ENCODE data around the gene WWOX. TPM values are rescaled to one million over a fixed set of nuclear protein-coding genes. Genes with fewer than 3 reads are reported as not detected.

The WWOX gene
- polyA plus RNA-seq, 2 of the 4 experiments (the other 2 are of a cell fraction): 16.0 to 17.2 TPM

DNA sequence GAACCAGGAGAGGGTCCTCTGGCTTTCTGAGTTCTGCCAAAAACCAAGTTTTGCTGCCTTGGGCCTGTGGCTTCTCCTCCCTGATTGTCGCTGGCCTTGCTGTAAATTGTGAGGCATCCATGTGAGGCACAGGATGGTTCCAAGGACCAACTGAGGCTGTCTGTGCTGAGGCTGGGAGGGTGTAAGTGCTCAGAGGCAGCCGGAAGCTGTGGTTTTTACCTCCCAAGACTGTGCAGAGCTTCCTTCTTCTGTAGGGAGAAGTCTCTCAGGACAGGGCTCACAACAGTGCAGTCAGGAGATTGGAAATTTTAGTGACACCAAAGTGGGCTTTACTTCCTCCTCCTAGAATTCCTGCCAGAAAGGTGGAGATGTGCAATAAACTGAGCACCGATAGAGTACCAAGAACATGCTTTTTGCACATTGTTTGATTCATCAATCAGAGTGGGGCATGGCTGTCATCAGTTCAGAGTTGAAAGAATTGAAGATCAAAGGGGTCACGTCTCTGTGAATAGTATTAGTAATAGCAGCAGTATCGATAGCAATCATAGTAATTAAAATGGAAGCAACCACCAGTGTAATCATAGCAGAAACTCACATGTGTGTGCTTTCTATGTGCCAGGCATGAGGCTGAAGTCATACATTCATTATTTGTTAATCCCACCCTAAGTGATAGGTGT lies 467.1 kb downstream of the WWOX start:
- WGBS (ENCODE audit: missing lambda C conversion rate): 73% methylated on average over 5 of the region's 5 CpGs
- no peak overlapping the region for H3K4me3 ChIP-seq
- ATAC-seq (no peak), DNase-seq (ENCODE audit: low read depth in 1 of 2, low spot score in 1 of 2) (no peak), FAIRE-seq (no peak)
- TF ChIP-seq RNF2 (IDR thresholded peaks at IDR 0.05; ENCODE audit: borderline replicate concordance, low read depth) (no peak), ZC3H11A (IDR thresholded peaks at IDR 0.05) (no peak), RCOR1 (IDR thresholded peaks at IDR 0.05; ENCODE audit: low read depth, low read length) (no peak), TFCP2L1 (CRISPR knock-in tag; IDR thresholded peaks at IDR 0.05) (no peak), HDAC2 (IDR thresholded peaks at IDR 0.05) (no peak), NPAS2 (CRISPR knock-in tag; IDR thresholded peaks at IDR 0.05; ENCODE audit: borderline replicate concordance) (no peak), HOXA7 (CRISPR knock-in tag; IDR thresholded peaks at IDR 0.05) (no peak), JUN (IDR thresholded peaks at IDR 0.05) (no peak), ZNF302 (CRISPR knock-in tag; IDR thresholded peaks at IDR 0.05) (no peak), SREBF2 (IDR thresholded peaks at IDR 0.05) (no peak), POLR2AphosphoS2 (conservative IDR thresholded peaks at IDR 0.05; ENCODE audit: low read length) (no peak), ZFP36 (IDR thresholded peaks at IDR 0.05; ENCODE audit: borderline replicate concordance, partially characterized antibody) (no peak), FOXS1 (CRISPR knock-in tag; IDR thresholded peaks at IDR 0.05) (no peak), HEYL (CRISPR knock-in tag; IDR thresholded peaks at IDR 0.05) (no peak), PHF8 (IDR thresholded peaks at IDR 0.05; ENCODE audit: borderline replicate concordance, low read depth) (no peak)
- TF ChIP-seq, protein P1, sequence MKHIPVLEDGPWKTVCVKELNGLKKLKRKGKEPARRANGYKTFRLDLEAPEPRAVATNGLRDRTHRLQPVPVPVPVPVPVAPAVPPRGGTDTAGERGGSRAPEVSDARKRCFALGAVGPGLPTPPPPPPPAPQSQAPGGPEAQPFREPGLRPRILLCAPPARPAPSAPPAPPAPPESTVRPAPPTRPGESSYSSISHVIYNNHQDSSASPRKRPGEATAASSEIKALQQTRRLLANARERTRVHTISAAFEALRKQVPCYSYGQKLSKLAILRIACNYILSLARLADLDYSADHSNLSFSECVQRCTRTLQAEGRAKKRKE (CRISPR knock-in tag; IDR thresholded peaks at IDR 0.05; ENCODE audit: low read depth): no peak
- TF ChIP-seq, protein P2, sequence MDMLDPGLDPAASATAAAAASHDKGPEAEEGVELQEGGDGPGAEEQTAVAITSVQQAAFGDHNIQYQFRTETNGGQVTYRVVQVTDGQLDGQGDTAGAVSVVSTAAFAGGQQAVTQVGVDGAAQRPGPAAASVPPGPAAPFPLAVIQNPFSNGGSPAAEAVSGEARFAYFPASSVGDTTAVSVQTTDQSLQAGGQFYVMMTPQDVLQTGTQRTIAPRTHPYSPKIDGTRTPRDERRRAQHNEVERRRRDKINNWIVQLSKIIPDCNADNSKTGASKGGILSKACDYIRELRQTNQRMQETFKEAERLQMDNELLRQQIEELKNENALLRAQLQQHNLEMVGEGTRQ (IDR thresholded peaks at IDR 0.05): no peak
- H3K4me1 ChIP-seq: no peaks in the 10 kb centered on the region
- POLR2A ChIA-PET: no interaction called here
- H3K27ac ChIP-seq: no peak overlapping the region
- CTCF ChIA-PET: no interaction called here
- H3K4me2 ChIP-seq: no peak overlapping the region
- H3K9me3 ChIP-seq: no peaks in the 10 kb centered on the region

DNA sequence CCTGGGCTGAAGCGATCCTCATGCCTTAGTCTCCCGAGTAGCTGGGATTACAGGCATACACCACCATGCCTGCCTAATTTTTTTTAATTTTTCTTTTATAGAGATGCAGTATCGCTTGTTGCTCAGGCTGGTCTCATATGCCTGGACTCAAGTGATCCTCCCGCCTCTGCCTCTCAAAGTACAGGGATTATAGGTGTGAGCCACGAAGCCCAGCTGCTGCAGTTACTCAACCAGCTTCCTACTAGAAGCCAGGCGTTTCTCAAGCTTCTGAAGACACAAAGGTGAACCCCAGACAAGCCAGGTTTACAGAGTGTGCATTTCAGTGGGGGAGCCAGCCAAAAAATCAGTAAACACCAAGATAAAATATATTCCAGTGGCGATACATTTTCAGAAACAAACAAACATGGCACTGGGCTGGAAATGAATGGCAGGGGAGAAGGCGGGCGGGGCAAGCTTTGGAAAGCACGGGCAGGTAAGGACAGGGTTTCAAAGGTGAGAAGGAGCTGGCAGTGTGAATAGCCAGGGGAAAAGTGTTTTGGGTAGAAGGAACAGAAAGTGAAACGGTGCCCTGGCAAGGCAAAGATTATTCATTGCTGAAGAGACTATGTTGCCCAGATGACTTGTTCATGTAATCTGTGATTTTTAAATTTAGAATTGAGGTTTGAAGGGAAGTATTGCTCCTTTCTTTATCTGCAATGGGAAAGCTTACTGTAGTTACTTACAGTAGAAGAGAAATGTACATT lies 471.1 kb downstream of the WWOX start:
- Histone ChIP-seq H3K4me1 (no peaks in the 10 kb centered on the region), H3K4me3 (no peak overlapping the region), H3K4me2 (no peak overlapping the region), H3K27ac (no peak overlapping the region), H3K9me3 (no peaks in the 10 kb centered on the region)
- ATAC-seq (no peak), DNase-seq (ENCODE audit: low read depth in 1 of 2, low spot score in 1 of 2) (no peak), FAIRE-seq (no peak)
- TF ChIP-seq RAD21 (conservative IDR thresholded peaks at IDR 0.05 in 1 of 2, IDR thresholded peaks at IDR 0.05 in 1 of 2) (no peak), EHF (CRISPR knock-in tag; IDR thresholded peaks at IDR 0.05) (no peak), EHMT2 (IDR thresholded peaks at IDR 0.05; ENCODE audit: low read depth) (no peak), MAZ (IDR thresholded peaks at IDR 0.05; ENCODE audit: borderline replicate concordance, low read depth, low read length) (no peak), CEBPB (IDR thresholded peaks at IDR 0.05) (no peak), ZNF302 (CRISPR knock-in tag; IDR thresholded peaks at IDR 0.05) (no peak), ESRRA (IDR thresholded peaks at IDR 0.05; ENCODE audit: borderline replicate concordance, low read length) (no peak), GATA3 (IDR thresholded peaks at IDR 0.05; ENCODE audit: borderline replicate concordance) (no peak), ZSCAN20 (CRISPR knock-in tag; IDR thresholded peaks at IDR 0.05) (no peak), RFX5 (IDR thresholded peaks at IDR 0.05) (no peak), CBX8 (IDR thresholded peaks at IDR 0.05) (no peak), NR3C1 (IDR thresholded peaks at IDR 0.05) (no peak), NPAS2 (CRISPR knock-in tag; IDR thresholded peaks at IDR 0.05; ENCODE audit: borderline replicate concordance) (no peak), PHF8 (IDR thresholded peaks at IDR 0.05; ENCODE audit: borderline replicate concordance, low read depth) (no peak)
- TF ChIP-seq, protein P3, sequence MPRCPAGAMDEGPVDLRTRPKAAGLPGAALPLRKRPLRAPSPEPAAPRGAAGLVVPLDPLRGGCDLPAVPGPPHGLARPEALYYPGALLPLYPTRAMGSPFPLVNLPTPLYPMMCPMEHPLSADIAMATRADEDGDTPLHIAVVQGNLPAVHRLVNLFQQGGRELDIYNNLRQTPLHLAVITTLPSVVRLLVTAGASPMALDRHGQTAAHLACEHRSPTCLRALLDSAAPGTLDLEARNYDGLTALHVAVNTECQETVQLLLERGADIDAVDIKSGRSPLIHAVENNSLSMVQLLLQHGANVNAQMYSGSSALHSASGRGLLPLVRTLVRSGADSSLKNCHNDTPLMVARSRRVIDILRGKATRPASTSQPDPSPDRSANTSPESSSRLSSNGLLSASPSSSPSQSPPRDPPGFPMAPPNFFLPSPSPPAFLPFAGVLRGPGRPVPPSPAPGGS (IDR thresholded peaks at IDR 0.05): no peak
- TF ChIP-seq, protein P4, sequence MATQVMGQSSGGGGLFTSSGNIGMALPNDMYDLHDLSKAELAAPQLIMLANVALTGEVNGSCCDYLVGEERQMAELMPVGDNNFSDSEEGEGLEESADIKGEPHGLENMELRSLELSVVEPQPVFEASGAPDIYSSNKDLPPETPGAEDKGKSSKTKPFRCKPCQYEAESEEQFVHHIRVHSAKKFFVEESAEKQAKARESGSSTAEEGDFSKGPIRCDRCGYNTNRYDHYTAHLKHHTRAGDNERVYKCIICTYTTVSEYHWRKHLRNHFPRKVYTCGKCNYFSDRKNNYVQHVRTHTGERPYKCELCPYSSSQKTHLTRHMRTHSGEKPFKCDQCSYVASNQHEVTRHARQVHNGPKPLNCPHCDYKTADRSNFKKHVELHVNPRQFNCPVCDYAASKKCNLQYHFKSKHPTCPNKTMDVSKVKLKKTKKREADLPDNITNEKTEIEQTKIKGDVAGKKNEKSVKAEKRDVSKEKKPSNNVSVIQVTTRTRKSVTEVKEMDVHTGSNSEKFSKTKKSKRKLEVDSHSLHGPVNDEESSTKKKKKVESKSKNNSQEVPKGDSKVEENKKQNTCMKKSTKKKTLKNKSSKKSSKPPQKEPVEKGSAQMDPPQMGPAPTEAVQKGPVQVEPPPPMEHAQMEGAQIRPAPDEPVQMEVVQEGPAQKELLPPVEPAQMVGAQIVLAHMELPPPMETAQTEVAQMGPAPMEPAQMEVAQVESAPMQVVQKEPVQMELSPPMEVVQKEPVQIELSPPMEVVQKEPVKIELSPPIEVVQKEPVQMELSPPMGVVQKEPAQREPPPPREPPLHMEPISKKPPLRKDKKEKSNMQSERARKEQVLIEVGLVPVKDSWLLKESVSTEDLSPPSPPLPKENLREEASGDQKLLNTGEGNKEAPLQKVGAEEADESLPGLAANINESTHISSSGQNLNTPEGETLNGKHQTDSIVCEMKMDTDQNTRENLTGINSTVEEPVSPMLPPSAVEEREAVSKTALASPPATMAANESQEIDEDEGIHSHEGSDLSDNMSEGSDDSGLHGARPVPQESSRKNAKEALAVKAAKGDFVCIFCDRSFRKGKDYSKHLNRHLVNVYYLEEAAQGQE (IDR thresholded peaks at IDR 0.05): no peak
- 43% methylated on average over 11 of the region's 11 CpGs for WGBS (ENCODE audit: missing lambda C conversion rate)
- ChIA-PET POLR2A (no interaction called here), CTCF (interaction anchor here (0.5 kb wide), 1 partner anchor 159 kb away, joined by 3 read pairs; no protein-coding TSS in a partner anchor)
